ENCODE data around the gene GPD2. TPM values are rescaled to one million over a fixed set of nuclear protein-coding genes. Genes with fewer than 3 reads are reported as not detected.

GPD2 gene
- total and polyA plus RNA-seq, 2 of the 13 experiments (the other 11 are each of a cell fraction or from before 2014, with no cell fraction given) = not detected

DNA sequence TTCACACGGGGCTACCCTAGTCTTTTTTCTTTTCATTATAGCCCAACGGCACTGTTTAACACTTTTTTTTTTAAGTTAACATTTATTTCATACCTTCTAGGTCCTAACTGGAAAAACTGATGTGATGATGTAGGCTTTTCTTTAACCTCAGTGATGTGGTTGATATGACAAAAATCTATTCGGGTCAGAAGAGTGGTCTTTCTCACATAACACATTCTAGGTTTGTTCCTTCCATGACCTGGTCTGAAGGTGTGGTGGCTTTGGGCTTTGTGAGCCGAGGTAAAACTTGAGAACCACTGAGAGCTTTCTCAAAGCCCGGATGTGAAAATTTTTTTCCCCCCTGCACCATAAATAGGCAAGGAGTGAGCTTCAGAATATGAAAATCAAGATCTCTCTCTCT lies 44.2 kb downstream of the GPD2 start:
- no peak for DNase-seq (ENCODE audit: low spot score)
- ATAC-seq = no peak
- H3K4me3 ChIP-seq (replicated peaks in 1 of 3; ENCODE audit: insufficient read depth in 1 of 3, low read depth in 2 of 3, low read length in 3 of 3) = no peak overlapping the region
- ChIA-PET POLR2A (no interaction called here), CTCF (ENCODE audit: low intra/inter-chr PET ratio, low total read pairs) (no interaction called here)
- H3K27me3 ChIP-seq (ENCODE audit: control insufficient read depth in 1 of 2, insufficient read depth in 2 of 2, low read length in 2 of 2) = no peaks in the 10 kb centered on the region
- no peak for TF ChIP-seq ZSCAN30 (CRISPR knock-in tag; IDR thresholded peaks at IDR 0.05)
- no peak for TF ChIP-seq ZNF382 (CRISPR knock-in tag; IDR thresholded peaks at IDR 0.05; ENCODE audit: borderline replicate concordance)
- no peak for TF ChIP-seq PHF21A (CRISPR knock-in tag; IDR thresholded peaks at IDR 0.05)
- no peak for TF ChIP-seq NFAT5 (CRISPR knock-in tag; IDR thresholded peaks at IDR 0.05)
- TF ChIP-seq, protein P1, sequence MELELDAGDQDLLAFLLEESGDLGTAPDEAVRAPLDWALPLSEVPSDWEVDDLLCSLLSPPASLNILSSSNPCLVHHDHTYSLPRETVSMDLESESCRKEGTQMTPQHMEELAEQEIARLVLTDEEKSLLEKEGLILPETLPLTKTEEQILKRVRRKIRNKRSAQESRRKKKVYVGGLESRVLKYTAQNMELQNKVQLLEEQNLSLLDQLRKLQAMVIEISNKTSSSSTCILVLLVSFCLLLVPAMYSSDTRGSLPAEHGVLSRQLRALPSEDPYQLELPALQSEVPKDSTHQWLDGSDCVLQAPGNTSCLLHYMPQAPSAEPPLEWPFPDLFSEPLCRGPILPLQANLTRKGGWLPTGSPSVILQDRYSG (CRISPR knock-in tag; IDR thresholded peaks at IDR 0.05) = no peak
- TF ChIP-seq TFE3 (CRISPR knock-in tag; IDR thresholded peaks at IDR 0.05) = no peak
- no peak for TF ChIP-seq EHMT2 (IDR thresholded peaks at IDR 0.05; ENCODE audit: borderline replicate concordance, low read depth, low read length)
- no peak for TF ChIP-seq GFI1 (CRISPR knock-in tag; IDR thresholded peaks at IDR 0.05; ENCODE audit: borderline replicate concordance)
- TF ChIP-seq MBD4 (IDR thresholded peaks at IDR 0.05; ENCODE audit: borderline replicate concordance, low read length) = no peak
- TF ChIP-seq ZNF740 (CRISPR knock-in tag; IDR thresholded peaks at IDR 0.05) = no peak
- no peak for TF ChIP-seq SRSF9 (IDR thresholded peaks at IDR 0.05; ENCODE audit: borderline replicate concordance, insufficient read depth, low read depth, low read length, poor library complexity, severe bottlenecking)
- no peak for TF ChIP-seq ELF1 (CRISPR knock-in tag; IDR thresholded peaks at IDR 0.05)
- TF ChIP-seq FLYWCH1 (CRISPR knock-in tag; IDR thresholded peaks at IDR 0.05) = no peak
- no peak for TF ChIP-seq NAIF1 (CRISPR knock-in tag; IDR thresholded peaks at IDR 0.05; ENCODE audit: borderline replicate concordance)
- TF ChIP-seq DNMT1 (CRISPR knock-in tag; IDR thresholded peaks at IDR 0.05) = no peak
- no peak for TF ChIP-seq ZNF563 (CRISPR knock-in tag; IDR thresholded peaks at IDR 0.05)
- no peak for TF ChIP-seq SMAD9 (CRISPR knock-in tag; IDR thresholded peaks at IDR 0.05)
- no TSS peak for BruUV-seq (replicated peaks)
- H3K27ac ChIP-seq (ENCODE audit: extremely low read length, insufficient read depth, low read length) = no peak overlapping the region
- no peak overlapping the region for H3K4me2 ChIP-seq (ENCODE audit: low read depth, low read length)
- no peaks in the 10 kb centered on the region for H4K20me1 ChIP-seq (ENCODE audit: insufficient read depth, low read length)
- in situ Hi-C loops (cut with HindIII; ENCODE audit: extremely low pct_ligation_motif_present, low pct_unique_long_range_greater_than_20kb) (no loop called here), intact Hi-C loops (cut with micrococcal nuclease; ENCODE audit: unreplicated experiment) (no loop called here)
- H3K4me1 ChIP-seq (ENCODE audit: insufficient read depth, low read length) = no peaks in the 10 kb centered on the region
- H3K9me3 ChIP-seq (ENCODE audit: low read length) = no peaks in the 10 kb centered on the region
- H2AFZ ChIP-seq (ENCODE audit: low read length) = no peak overlapping the region
- FAIRE-seq = no peak
- no peak overlapping the region for H3K9ac ChIP-seq (ENCODE audit: insufficient read depth, low read depth, low read length)
- H3K79me2 ChIP-seq (ENCODE audit: insufficient read depth, low read length) = no peaks in the 10 kb centered on the region
- H3K36me3 ChIP-seq (replicated peaks in 1 of 2; ENCODE audit: control insufficient read depth in 1 of 2, insufficient read depth in 2 of 2, low read length in 2 of 2) = no peaks in the 10 kb centered on the region
- 3% methylated on average over 5 of the region's 5 CpGs for WGBS (ENCODE audit: low lambda C conversion rate)
